Endothelial cell (in vitro differentiated cells): ENCODE data around the gene INPP5B. TPM values are rescaled to one million over a fixed set of nuclear protein-coding genes. Genes with fewer than 3 reads are reported as not detected.

Experiments
- DNase-seq: peaks from one replicate; pipeline ENCODE4 v3.0.0; 2021; ENCODE audit warnings: low spot score
- H3K27ac Mint-ChIP-seq: one replicate; pipeline ENCODE4 v1.8.0; 2021; ENCODE audit warnings: mixed read lengths, inconsistent platforms; ENCODE audit not compliant: unreplicated experiment
- H3K27me3 Mint-ChIP-seq: one replicate; pipeline ENCODE4 v1.8.0; 2021; ENCODE audit warnings: mild to moderate bottlenecking, moderate library complexity, mixed read lengths, inconsistent platforms; ENCODE audit not compliant: unreplicated experiment
- H3K36me3 Mint-ChIP-seq: one replicate; pipeline ENCODE4 v1.8.0; 2021; ENCODE audit warnings: mild to moderate bottlenecking, low read depth, mixed read lengths, inconsistent platforms; ENCODE audit not compliant: unreplicated experiment
- H3K4me1 Mint-ChIP-seq: one replicate; pipeline ENCODE4 v1.8.0; 2021; ENCODE audit warnings: mild to moderate bottlenecking, mixed read lengths, inconsistent platforms; ENCODE audit not compliant: unreplicated experiment
- H3K4me3 Mint-ChIP-seq: one replicate; pipeline ENCODE4 v1.8.0; 2021; ENCODE audit warnings: mild to moderate bottlenecking, mixed read lengths, inconsistent platforms; ENCODE audit not compliant: unreplicated experiment
- H3K9me3 Mint-ChIP-seq: one replicate; pipeline ENCODE4 v1.8.0; 2021; ENCODE audit warnings: mixed read lengths, inconsistent platforms; ENCODE audit not compliant: unreplicated experiment
- CTCF ChIP-seq: fragments of 200-600 bp; sonication (generic); IDR thresholded peaks from one replicate; pipeline ENCODE4 v1.5.0; 2021; ENCODE audit warnings: antibody characterized with exemption; ENCODE audit not compliant: unreplicated experiment
- total RNA-seq: library from RNA; stranded (reverse); fragmentation: NEBNext Ultra II Directional; extraction: Animal tissue kit (Norgen Biotek cat#: 25700); gene quantifications from one replicate; pipeline ENCODE4 v1.2.1, GENCODE V29; 2021; ENCODE audit not compliant: unreplicated experiment

Gene INPP5B
- total RNA-seq, 1 donor from 2014 or later: 18.4 TPM

- DNase-seq: no peak
- Mint-ChIP-seq H3K27me3 (no peaks in the 10 kb centered on the region), H3K9me3 (no peaks in the 10 kb centered on the region), H3K27ac (no peak overlapping the region), H3K36me3 (peaks cover 29% of the 10 kb centered on the region), H3K4me1 (no peaks in the 10 kb centered on the region), H3K4me3 (no peak overlapping the region)
- TF ChIP-seq CTCF: no peak
Measured at GRCh38 chr1:37883671-37884070, 63.2 kb downstream of the INPP5B start.

- no peaks in the 10 kb centered on the region for H3K9me3 Mint-ChIP-seq
- no peak overlapping the region for H3K27ac Mint-ChIP-seq
- peaks cover 14% of the 10 kb centered on the region for H3K36me3 Mint-ChIP-seq
- H3K4me3 Mint-ChIP-seq: no peak overlapping the region
- no peak for TF ChIP-seq CTCF
- H3K27me3 Mint-ChIP-seq: no peaks in the 10 kb centered on the region
- H3K4me1 Mint-ChIP-seq: no peaks in the 10 kb centered on the region
- no peak for DNase-seq
Measured at GRCh38 chr1:37879865-37880264, 67.0 kb downstream of the INPP5B start.

- DNase-seq: no peak
- peaks cover 20% of the 10 kb centered on the region for H3K36me3 Mint-ChIP-seq
- H3K4me3 Mint-ChIP-seq: no peak overlapping the region
- no peaks in the 10 kb centered on the region for H3K9me3 Mint-ChIP-seq
- no peak overlapping the region for H3K27ac Mint-ChIP-seq
- H3K27me3 Mint-ChIP-seq: no peaks in the 10 kb centered on the region
- no peaks in the 10 kb centered on the region for H3K4me1 Mint-ChIP-seq
- no peak for TF ChIP-seq CTCF
Measured at GRCh38 chr1:37878071-37878470, 68.8 kb downstream of the INPP5B start.

- Mint-ChIP-seq H3K9me3 (no peaks in the 10 kb centered on the region), H3K4me1 (no peaks in the 10 kb centered on the region), H3K4me3 (no peak overlapping the region), H3K27ac (no peak overlapping the region), H3K27me3 (no peaks in the 10 kb centered on the region), H3K36me3 (peaks cover 13% of the 10 kb centered on the region)
- no peak for DNase-seq
- no peak for TF ChIP-seq CTCF
Measured at GRCh38 chr1:37875833-37876232, 71.0 kb downstream of the INPP5B start.

- no peak overlapping the region for H3K4me3 Mint-ChIP-seq
- no peak for TF ChIP-seq CTCF
- H3K36me3 Mint-ChIP-seq: peaks cover 19% of the 10 kb centered on the region
- no peaks in the 10 kb centered on the region for H3K4me1 Mint-ChIP-seq
- DNase-seq: no peak
- H3K27ac Mint-ChIP-seq: no peak overlapping the region
- H3K27me3 Mint-ChIP-seq: no peaks in the 10 kb centered on the region
- H3K9me3 Mint-ChIP-seq: no peaks in the 10 kb centered on the region
Measured at GRCh38 chr1:37872692-37873091, 74.2 kb downstream of the INPP5B start.
